Endodermal cell (in vitro differentiated cells): ENCODE results near the gene STK25. TPM values are rescaled to one million over a fixed set of nuclear protein-coding genes. Genes with fewer than 3 reads are reported as not detected.

ENCODE experiments used
- DNase-seq: peaks from one replicate; pipeline ENCODE4 v3.0.0-alpha.2; 2017
- H3K27ac ChIP-seq: 2 replicates; pipeline ENCODE4 v1.5.1; 2013; ENCODE audit warnings: mild to moderate bottlenecking, low read depth, low read length, moderate library complexity
- H3K27me3 ChIP-seq: 2 replicates; pipeline ENCODE4 v1.6.1; 2013; ENCODE audit warnings: mild to moderate bottlenecking, low read length, moderate library complexity; ENCODE audit not compliant: insufficient read depth, control insufficient read depth, poor library complexity, severe bottlenecking
- H3K36me3 ChIP-seq: 2 replicates; pipeline ENCODE4 v1.7.0; 2013; ENCODE audit warnings: mild to moderate bottlenecking, low read length, moderate library complexity; ENCODE audit not compliant: control insufficient read depth, insufficient read depth
- H3K4me1 ChIP-seq: one replicate; pipeline ENCODE4 v1.7.0; 2013; ENCODE audit warnings: low read length; ENCODE audit not compliant: control insufficient read depth, insufficient read depth
- H3K4me3 ChIP-seq: 2 replicates; pipeline ENCODE4 v1.5.1; 2013; ENCODE audit warnings: mild to moderate bottlenecking, low read length, moderate library complexity
- H3K9ac ChIP-seq: 2 replicates; pipeline ENCODE4 v1.6.1; 2013; ENCODE audit warnings: mild to moderate bottlenecking, low read length, moderate library complexity; ENCODE audit not compliant: poor library complexity, severe bottlenecking; ENCODE audit errors: extremely low read depth
- H3K9me3 ChIP-seq: 2 replicates; pipeline ENCODE4 v1.6.1; 2013; ENCODE audit warnings: mild to moderate bottlenecking, low read length, moderate library complexity; ENCODE audit not compliant: control insufficient read depth
- H3K27ac Mint-ChIP-seq: 2 replicates; pipeline ENCODE4 v1.8.0; 2020; ENCODE audit warnings: mixed read lengths
- H3K27me3 Mint-ChIP-seq: 2 replicates; pipeline ENCODE4 v1.8.0; 2021; ENCODE audit warnings: mild to moderate bottlenecking, mixed read lengths; ENCODE audit not compliant: insufficient read depth
- H3K36me3 Mint-ChIP-seq: 2 replicates; pipeline ENCODE4 v1.8.0; 2020; ENCODE audit warnings: low read depth, mixed read lengths
- H3K4me1 Mint-ChIP-seq: 2 replicates; pipeline ENCODE4 v1.8.0; 2020; ENCODE audit warnings: mixed read lengths
- H3K4me3 Mint-ChIP-seq: 2 replicates; pipeline ENCODE4 v1.8.0; 2020; ENCODE audit warnings: mild to moderate bottlenecking, moderate library complexity, mixed read lengths
- H3K9me3 Mint-ChIP-seq: 2 replicates; pipeline ENCODE4 v1.8.0; 2020; ENCODE audit warnings: mild to moderate bottlenecking, mixed read lengths
- CTCF ChIP-seq: fragments of 200-600 bp; sonication (generic); conservative IDR thresholded peaks from 2 replicates; pipeline ENCODE4 v1.5.0; 2021; ENCODE audit warnings: antibody characterized with exemption, mild to moderate bottlenecking
- WGBS, 2 experiments: methylation state at CpG; one replicate each; pipeline versions ENCODE4 v1.1.5 to v1.1.7; 2013; ENCODE audit warnings: missing lambda C conversion rate in 2 of 2, mixed read lengths in 1 of 2; ENCODE audit not compliant: insufficient coverage in 1 of 2, insufficient read length in 1 of 2; 5-methylcytosine and 5-hydroxymethylcytosine counted together
- total RNA-seq, 2 donors: library from RNA; stranded (reverse); fragmentation: NEBNext Ultra II Directional in 1 of 2; extraction: Animal tissue kit (Norgen Biotek cat#: 25700) in 1 of 2; gene quantifications; 2 replicates in 1 of 2; 3 replicates in 1 of 2; pipeline ENCODE4 v1.2.1, GENCODE V29; 2021

The STK25 gene
- total RNA-seq, 2 donors from 2014 or later = 226 to 252 TPM

GRCh38 chr2:241483305-241483704 is 25.1 kb downstream of the STK25 start:
- Histone ChIP-seq H3K9ac (no peak overlapping the region), H3K9me3 (no peaks in the 10 kb centered on the region), H3K27me3 (no peaks in the 10 kb centered on the region), H3K36me3 (no peaks in the 10 kb centered on the region), H3K4me3 (no peak overlapping the region), H3K4me1 (no peaks in the 10 kb centered on the region), H3K27ac (no peak overlapping the region)
- H3K9me3 Mint-ChIP-seq = no peaks in the 10 kb centered on the region
- H3K4me3 Mint-ChIP-seq = no peak overlapping the region
- H3K27me3 Mint-ChIP-seq = no peaks in the 10 kb centered on the region
- 96 to 98% methylated on average over 6 to 9 of the region's 9 CpGs for WGBS, 2 experiments
- TF ChIP-seq CTCF = no peak
- no peak for DNase-seq
- peaks cover 6% of the 10 kb centered on the region for H3K36me3 Mint-ChIP-seq
- H3K27ac Mint-ChIP-seq = no peak overlapping the region
- peaks cover 5% of the 10 kb centered on the region for H3K4me1 Mint-ChIP-seq

- H3K36me3 ChIP-seq = no peaks in the 10 kb centered on the region
- Mint-ChIP-seq H3K4me3 (no peak overlapping the region), H3K9me3 (no peaks in the 10 kb centered on the region), H3K27me3 (no peaks in the 10 kb centered on the region), H3K27ac (no peak overlapping the region), H3K4me1 (peaks cover 5% of the 10 kb centered on the region), H3K36me3 (peaks cover 6% of the 10 kb centered on the region)
- H3K27ac ChIP-seq = no peak overlapping the region
- no peak overlapping the region for H3K9ac ChIP-seq
- no peaks in the 10 kb centered on the region for H3K27me3 ChIP-seq
- H3K4me3 ChIP-seq = no peak overlapping the region
- no peaks in the 10 kb centered on the region for H3K9me3 ChIP-seq
- no peaks in the 10 kb centered on the region for H3K4me1 ChIP-seq
- 90 to 91% methylated on average over 10 to 20 of the region's 20 CpGs for WGBS, 2 experiments
- DNase-seq = no peak
- no peak for TF ChIP-seq CTCF
Observed at GRCh38 chr2:241482126-241482955, 26.0 kb downstream of the STK25 start.

GRCh38 chr2:241481687-241482086 is 26.7 kb downstream of the STK25 start:
- Histone ChIP-seq H3K36me3 (no peaks in the 10 kb centered on the region), H3K9ac (no peak overlapping the region), H3K9me3 (no peaks in the 10 kb centered on the region), H3K4me1 (no peaks in the 10 kb centered on the region), H3K4me3 (no peak overlapping the region), H3K27ac (no peak overlapping the region), H3K27me3 (no peaks in the 10 kb centered on the region)
- WGBS, 2 experiments = 93% methylated on average over 1 of the region's 1 CpG; no CpG with 5 or more reads in 1 of the 2 experiments
- no peak overlapping the region for H3K4me3 Mint-ChIP-seq
- peaks cover 6% of the 10 kb centered on the region for H3K36me3 Mint-ChIP-seq
- no peak overlapping the region for H3K27ac Mint-ChIP-seq
- TF ChIP-seq CTCF = no peak
- no peak for DNase-seq
- H3K27me3 Mint-ChIP-seq = no peaks in the 10 kb centered on the region
- H3K9me3 Mint-ChIP-seq = no peaks in the 10 kb centered on the region
- peaks cover 5% of the 10 kb centered on the region for H3K4me1 Mint-ChIP-seq
